H9 (cell line): ENCODE results near the gene KCNMA1. TPM values are rescaled to one million over a fixed set of nuclear protein-coding genes. Genes with fewer than 3 reads are reported as not detected.

Experiments
- DNase-seq: peaks from one replicate; pipeline ENCODE4 v3.0.0-alpha.2; 2017
- H2AFZ ChIP-seq: one replicate; pipeline ENCODE4 v1.6.1; 2013; ENCODE audit warnings: mild to moderate bottlenecking, low read length, control low read depth, moderate library complexity
- H2AK5ac ChIP-seq: 2 replicates; pipeline ENCODE4 v1.6.1; 2013; ENCODE audit warnings: low read length, control low read depth, mixed read lengths; ENCODE audit not compliant: insufficient read length
- H2BK120ac ChIP-seq: one replicate; pipeline ENCODE4 v1.6.1; 2013; ENCODE audit warnings: low read depth, mild to moderate bottlenecking, low read length, control low read depth, inconsistent platforms; ENCODE audit not compliant: poor library complexity, severe bottlenecking
- H2BK12ac ChIP-seq: 2 replicates; pipeline ENCODE4 v1.6.1; 2013; ENCODE audit warnings: low read length, control low read depth, mixed read lengths, low read depth; ENCODE audit not compliant: insufficient read length
- H2BK15ac ChIP-seq: 2 replicates; pipeline ENCODE4 v1.6.1; 2013; ENCODE audit warnings: low read depth, low read length, control low read depth
- H2BK20ac ChIP-seq: one replicate; pipeline ENCODE4 v1.6.1; 2013; ENCODE audit warnings: low read depth, mild to moderate bottlenecking, low read length, control low read depth, inconsistent platforms; ENCODE audit not compliant: poor library complexity, severe bottlenecking
- H2BK5ac ChIP-seq: 2 replicates; pipeline ENCODE4 v1.6.1; 2013; ENCODE audit warnings: low read length, control low read depth, mixed read lengths; ENCODE audit not compliant: insufficient read length
- H3K14ac ChIP-seq: 2 replicates; pipeline ENCODE4 v1.6.1; 2013; ENCODE audit warnings: low read length, control low read depth; ENCODE audit not compliant: insufficient read depth
- H3K18ac ChIP-seq: 2 replicates; pipeline ENCODE4 v1.6.1; 2013; ENCODE audit warnings: low read depth, mild to moderate bottlenecking, mixed read lengths, low read length, control low read depth; ENCODE audit not compliant: insufficient read length
- H3K23ac ChIP-seq: 2 replicates; pipeline ENCODE4 v1.6.1; 2013; ENCODE audit warnings: low read length, control low read depth, mixed read lengths, low read depth; ENCODE audit not compliant: insufficient read length
- H3K23me2 ChIP-seq: 2 replicates; pipeline ENCODE4 v1.6.1; 2013; ENCODE audit warnings: low read depth, mild to moderate bottlenecking, mixed read lengths, low read length, control low read depth; ENCODE audit not compliant: insufficient read length, poor library complexity, severe bottlenecking
- H3K27ac ChIP-seq: 2 replicates; pipeline ENCODE4 v1.5.1; 2013; ENCODE audit warnings: low read length, control low read depth, mixed read lengths, low read depth; ENCODE audit not compliant: insufficient read length
- H3K27me3 ChIP-seq: 2 replicates; pipeline ENCODE4 v1.6.1; 2013; ENCODE audit warnings: low read length, control low read depth, inconsistent platforms; ENCODE audit not compliant: insufficient read depth
- H3K4ac ChIP-seq: 2 replicates; pipeline ENCODE4 v1.6.1; 2013; ENCODE audit warnings: low read depth, mild to moderate bottlenecking, control low read depth, inconsistent platforms, low read length, moderate library complexity
- H3K4me1 ChIP-seq: 2 replicates; pipeline ENCODE4 v1.6.1; 2013; ENCODE audit warnings: low read length, control low read depth, inconsistent platforms; ENCODE audit not compliant: insufficient read depth
- H3K4me2 ChIP-seq: 2 replicates; pipeline ENCODE4 v1.6.1; 2013; ENCODE audit warnings: low read length, control low read depth, mixed read lengths; ENCODE audit not compliant: insufficient read length, insufficient read depth
- H3K56ac ChIP-seq: 2 replicates; pipeline ENCODE4 v1.6.1; 2013; ENCODE audit warnings: low read depth, mild to moderate bottlenecking, mixed read lengths, low read length, control low read depth; ENCODE audit not compliant: insufficient read length
- H3K79me1 ChIP-seq: 2 replicates; pipeline ENCODE4 v1.6.1; 2013; ENCODE audit warnings: low read depth, mild to moderate bottlenecking, moderate library complexity, low read length, control low read depth, inconsistent platforms; ENCODE audit not compliant: insufficient read depth, poor library complexity, severe bottlenecking
- H3K79me2 ChIP-seq: 2 replicates; pipeline ENCODE4 v1.6.1; 2013; ENCODE audit warnings: low read length, control low read depth, inconsistent platforms; ENCODE audit not compliant: insufficient read depth
- H3K9ac ChIP-seq: 2 replicates; pipeline ENCODE4 v1.6.1; 2013; ENCODE audit warnings: low read length, control low read depth, mixed read lengths; ENCODE audit not compliant: insufficient read length; ENCODE audit errors: extremely low read depth
- H3K9me3 ChIP-seq: one replicate; pipeline ENCODE4 v1.6.1; 2013; ENCODE audit warnings: low read depth, low read length, inconsistent platforms; ENCODE audit not compliant: control insufficient read depth
- H3T11ph ChIP-seq: one replicate; pipeline ENCODE4 v1.6.1; 2013; ENCODE audit warnings: mild to moderate bottlenecking, low read length, control low read depth, inconsistent platforms
- H4K20me1 ChIP-seq: one replicate; pipeline ENCODE4 v1.6.1; 2013; ENCODE audit not compliant: control insufficient read depth, insufficient read length, insufficient read depth
- H4K5ac ChIP-seq: 2 replicates; pipeline ENCODE4 v1.6.1; 2013; ENCODE audit warnings: low read depth, mild to moderate bottlenecking, mixed read lengths, low read length, control low read depth; ENCODE audit not compliant: insufficient read length
- H4K8ac ChIP-seq: replicated peaks from 2 replicates; pipeline ENCODE4 v1.6.1; 2013; ENCODE audit warnings: low read length, control low read depth, mixed read lengths, low read depth; ENCODE audit not compliant: insufficient read length
- H4K91ac ChIP-seq: 2 replicates; pipeline ENCODE4 v1.6.1; 2013; ENCODE audit warnings: low read depth, mild to moderate bottlenecking, moderate library complexity, mixed read lengths, low read length, control low read depth; ENCODE audit not compliant: insufficient read length
- H3K27ac Mint-ChIP-seq, 3 experiments: 2 replicates in 2 of 3; 3 replicates in 1 of 3; pipeline ENCODE4 v1.8.0; 2020 to 2021; ENCODE audit warnings: mixed read lengths in 3 of 3, mild to moderate bottlenecking in 1 of 3, moderate library complexity in 1 of 3
- H3K27me3 Mint-ChIP-seq: 2 replicates; pipeline ENCODE4 v1.8.0; 2021; ENCODE audit warnings: low read depth, mild to moderate bottlenecking, moderate library complexity, mixed read lengths
- H3K36me3 Mint-ChIP-seq, 3 experiments: 2 replicates in 2 of 3; 3 replicates in 1 of 3; pipeline ENCODE4 v1.8.0; 2020 to 2021; ENCODE audit warnings: low read depth in 3 of 3, mixed read lengths in 3 of 3; ENCODE audit not compliant: insufficient read depth in 1 of 3
- H3K4me1 Mint-ChIP-seq, 2 experiments: 2 replicates each; pipeline ENCODE4 v1.8.0; 2020; ENCODE audit warnings: mixed read lengths in 2 of 2
- H3K4me3 Mint-ChIP-seq, 2 experiments: 2 replicates in 1 of 2; 3 replicates in 1 of 2; pipeline ENCODE4 v1.8.0; 2020 to 2021; ENCODE audit warnings: mild to moderate bottlenecking in 2 of 2, mixed read lengths in 2 of 2, moderate library complexity in 1 of 2
- H3K9me3 Mint-ChIP-seq, 2 experiments: 2 replicates in 1 of 2; 3 replicates in 1 of 2; pipeline ENCODE4 v1.8.0; 2020; ENCODE audit warnings: mild to moderate bottlenecking in 2 of 2, mixed read lengths in 2 of 2, moderate library complexity in 1 of 2
- WGBS: extraction: QIAGEN DNeasy Blood & Tissue Kit; methylation state at CpG from one replicate; pipeline ENCODE4 v1.1.7; 2013; ENCODE audit warnings: missing lambda C conversion rate, low lambda C conversion rate, mixed read lengths; ENCODE audit not compliant: insufficient read length; ENCODE audit errors: extremely low coverage; 5-methylcytosine and 5-hydroxymethylcytosine counted together
- total RNA-seq: library from RNA; stranded (reverse); gene quantifications from 2 replicates; pipeline ENCODE4 v1.2.1, GENCODE V29; 2021
- TF ChIP-seq, protein P1 (sequence below): fragments of 200-600 bp; sonication (generic); conservative IDR thresholded peaks from 3 replicates; pipeline ENCODE4 v1.8.0; 2021; ENCODE audit warnings: antibody characterized with exemption, mild to moderate bottlenecking

KCNMA1 gene
- total RNA-seq, 1 experiment from 2014 or later, result 2.0 TPM

DNA sequence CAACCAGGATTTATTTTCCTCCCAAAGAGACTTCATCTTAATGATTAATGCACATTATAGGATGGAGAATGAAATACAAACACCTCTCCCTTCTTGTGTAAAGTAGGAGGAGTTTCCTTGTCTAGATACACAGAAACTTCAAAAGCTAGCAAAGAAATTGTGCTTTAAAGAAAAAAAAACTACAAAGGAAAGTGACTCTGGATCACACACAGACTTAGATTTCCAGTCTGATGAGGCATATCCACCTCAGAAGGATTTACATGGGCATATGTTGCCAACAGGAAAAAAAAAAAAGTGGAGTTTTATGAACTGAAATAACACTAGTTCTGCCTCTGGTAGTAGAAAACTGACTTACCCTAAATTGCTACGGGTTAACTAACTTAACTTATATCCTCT lies 449.6 kb downstream of the KCNMA1 start:
- Histone ChIP-seq H3K23me2 (no peaks in the 10 kb centered on the region), H2BK5ac (no peak overlapping the region), H3K4me2 (no peak overlapping the region), H4K8ac (no peak overlapping the region), H4K91ac (no peak overlapping the region), H3K18ac (no peak overlapping the region), H2AFZ (no peak overlapping the region), H4K20me1 (no peaks in the 10 kb centered on the region), H3K79me1 (no peaks in the 10 kb centered on the region), H2BK20ac (no peak overlapping the region), H3K56ac (no peak overlapping the region), H2BK120ac (no peak overlapping the region), H3K9ac (no peak overlapping the region), H4K5ac (no peak overlapping the region), H3K79me2 (no peaks in the 10 kb centered on the region), H3K23ac (no peak overlapping the region), H3K14ac (no peak overlapping the region), H3K9me3 (no peaks in the 10 kb centered on the region), H2AK5ac (no peak overlapping the region), H2BK15ac (no peak overlapping the region), H3K27ac (no peak overlapping the region), H3K4ac (no peak overlapping the region), H3T11ph (no peak overlapping the region), H3K4me1 (no peaks in the 10 kb centered on the region; the same call in 1 of the 2 replicates), H3K27me3 (no peaks in the 10 kb centered on the region; the same call in 1 of the 2 replicates), H2BK12ac (no peak overlapping the region)
- H3K4me3 Mint-ChIP-seq, result no peak overlapping the region
- H3K9me3 Mint-ChIP-seq, result no peaks in the 10 kb centered on the region
- no peak for DNase-seq
- H3K36me3 Mint-ChIP-seq, result no peaks in the 10 kb centered on the region
- no CpG with 5 or more reads among the region's 1 CpG for WGBS
- no peaks in the 10 kb centered on the region; the same call in 1 of the 2 replicates for H3K27me3 Mint-ChIP-seq
- TF ChIP-seq, protein P1, sequence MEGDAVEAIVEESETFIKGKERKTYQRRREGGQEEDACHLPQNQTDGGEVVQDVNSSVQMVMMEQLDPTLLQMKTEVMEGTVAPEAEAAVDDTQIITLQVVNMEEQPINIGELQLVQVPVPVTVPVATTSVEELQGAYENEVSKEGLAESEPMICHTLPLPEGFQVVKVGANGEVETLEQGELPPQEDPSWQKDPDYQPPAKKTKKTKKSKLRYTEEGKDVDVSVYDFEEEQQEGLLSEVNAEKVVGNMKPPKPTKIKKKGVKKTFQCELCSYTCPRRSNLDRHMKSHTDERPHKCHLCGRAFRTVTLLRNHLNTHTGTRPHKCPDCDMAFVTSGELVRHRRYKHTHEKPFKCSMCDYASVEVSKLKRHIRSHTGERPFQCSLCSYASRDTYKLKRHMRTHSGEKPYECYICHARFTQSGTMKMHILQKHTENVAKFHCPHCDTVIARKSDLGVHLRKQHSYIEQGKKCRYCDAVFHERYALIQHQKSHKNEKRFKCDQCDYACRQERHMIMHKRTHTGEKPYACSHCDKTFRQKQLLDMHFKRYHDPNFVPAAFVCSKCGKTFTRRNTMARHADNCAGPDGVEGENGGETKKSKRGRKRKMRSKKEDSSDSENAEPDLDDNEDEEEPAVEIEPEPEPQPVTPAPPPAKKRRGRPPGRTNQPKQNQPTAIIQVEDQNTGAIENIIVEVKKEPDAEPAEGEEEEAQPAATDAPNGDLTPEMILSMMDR, result no peak
- no peak overlapping the region for H3K27ac Mint-ChIP-seq
- H3K4me1 Mint-ChIP-seq, result peaks cover 13 to 23% of the 10 kb centered on the region in 2 experiments
